NCI-H1417 treated with DMSO at 0.1 percent for 48 hours (cell line): ENCODE measurements around the gene PLCH1.

Experiments used
- DNase-seq: peaks from one replicate; lab custom pipeline; 2025; lab: John Stamatoyannopoulos, UW

Gene PLCH1

DNA sequence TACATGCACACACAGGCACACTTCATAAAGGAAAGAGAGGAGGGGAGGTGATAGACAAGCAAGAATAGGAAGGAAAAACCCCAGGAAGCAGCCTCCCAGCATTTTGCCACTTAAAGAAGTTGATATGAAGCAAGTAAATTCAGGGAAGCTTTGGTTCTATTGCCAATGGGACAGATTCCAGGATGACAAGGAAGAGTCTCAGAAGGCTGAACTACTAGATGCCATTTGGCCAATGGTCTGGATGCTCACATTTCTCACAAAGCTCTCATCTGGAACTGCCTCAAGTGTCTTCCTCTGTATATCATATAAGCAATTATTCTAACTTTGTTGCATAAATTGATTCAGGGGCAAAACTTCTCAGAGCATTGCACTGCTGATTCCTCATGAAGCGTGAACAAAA lies 372.6 kb downstream of the PLCH1 start:
- DNase-seq: no peak

- DNase-seq: no peak
Measured at GRCh38 chr3:155370764-155371503, 373.9 kb downstream of the PLCH1 start.

DNA sequence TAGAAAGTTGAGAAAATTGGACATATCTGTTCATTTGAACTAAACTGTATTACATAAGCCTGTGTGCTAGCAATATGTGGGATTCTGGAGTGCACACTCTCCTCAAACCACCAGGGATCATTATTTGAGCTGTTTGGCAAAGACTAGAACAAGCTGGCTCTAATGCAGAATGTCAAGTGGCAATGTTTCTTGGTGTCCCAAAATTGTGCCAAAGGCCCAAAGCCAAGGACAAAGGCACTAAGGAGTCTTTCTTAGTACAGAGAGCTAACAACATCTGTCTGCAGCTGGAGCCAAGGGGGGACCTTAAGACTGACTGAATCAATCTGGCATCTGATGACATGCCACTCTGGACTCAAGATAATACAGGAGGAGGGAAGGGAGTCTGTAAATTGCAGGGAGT lies 374.7 kb downstream of the PLCH1 start:
- DNase-seq: no peak

DNA sequence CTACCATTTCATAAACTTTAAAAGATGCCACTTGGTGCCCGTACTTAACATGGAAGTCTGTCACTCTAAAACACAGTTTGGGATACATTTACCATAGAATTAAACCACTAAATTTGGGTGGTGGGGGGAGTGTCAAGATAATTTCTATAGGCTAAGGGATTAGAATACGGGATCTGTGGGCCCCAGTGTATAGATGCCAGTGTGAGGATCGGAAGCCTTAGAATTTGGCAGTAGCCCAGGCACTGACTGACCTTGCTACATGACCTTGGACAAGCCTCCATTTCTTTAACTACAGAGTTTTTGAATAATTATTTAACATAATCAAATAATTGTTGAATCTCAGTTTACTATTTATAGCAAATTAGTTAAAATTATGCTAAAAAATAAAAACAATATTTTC lies 375.1 kb downstream of the PLCH1 start:
- DNase-seq: no peak

GRCh38 chr3:155369244-155369643 lies 375.6 kb downstream of the PLCH1 start:
- no peak for DNase-seq

DNA sequence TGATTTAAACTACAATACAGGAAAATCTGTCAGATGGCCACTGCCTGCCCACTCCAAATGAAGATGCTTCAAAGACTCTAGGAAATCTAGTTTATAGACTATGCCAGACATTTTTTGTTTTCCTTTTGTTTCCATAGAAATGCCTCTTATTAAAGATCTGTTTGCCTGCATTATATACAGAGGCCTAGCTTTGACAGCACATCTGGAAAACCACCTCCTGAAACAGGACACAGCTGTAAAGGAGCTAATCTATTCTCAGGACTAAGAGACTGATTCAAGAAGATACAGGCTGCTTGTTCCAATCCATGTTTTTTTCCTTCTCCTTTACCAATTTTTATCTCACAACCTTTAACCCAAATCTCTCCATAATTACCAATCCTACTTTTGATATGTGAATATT lies 376.1 kb downstream of the PLCH1 start:
- no peak for DNase-seq

- no peak for DNase-seq
Measured at GRCh38 chr3:155367506-155367905, 377.4 kb downstream of the PLCH1 start.

- no peak for DNase-seq
Measured at GRCh38 chr3:155365178-155365783, 379.6 kb downstream of the PLCH1 start.

- DNase-seq: no peak
Measured at GRCh38 chr3:155364492-155364891, 380.4 kb downstream of the PLCH1 start.

DNA sequence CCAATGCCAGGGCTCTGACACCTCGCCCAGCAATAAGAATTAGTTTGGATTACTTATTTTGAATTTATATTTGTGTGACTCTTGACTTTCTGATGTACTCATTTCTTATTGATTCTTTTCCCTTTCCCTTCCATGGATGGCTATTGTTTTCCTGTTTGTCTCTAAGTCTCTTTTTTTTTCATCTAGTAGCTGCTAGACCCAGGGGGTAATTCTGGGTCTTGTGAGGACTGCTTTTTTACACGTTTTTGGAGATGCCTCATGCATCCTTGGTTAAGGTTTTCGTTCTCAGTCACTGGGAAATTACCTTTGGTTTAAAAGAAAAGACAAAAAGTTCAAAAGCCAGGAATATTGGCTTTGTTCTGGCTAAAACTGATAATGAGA lies 381.2 kb downstream of the PLCH1 start:
- no peak for DNase-seq

DNA sequence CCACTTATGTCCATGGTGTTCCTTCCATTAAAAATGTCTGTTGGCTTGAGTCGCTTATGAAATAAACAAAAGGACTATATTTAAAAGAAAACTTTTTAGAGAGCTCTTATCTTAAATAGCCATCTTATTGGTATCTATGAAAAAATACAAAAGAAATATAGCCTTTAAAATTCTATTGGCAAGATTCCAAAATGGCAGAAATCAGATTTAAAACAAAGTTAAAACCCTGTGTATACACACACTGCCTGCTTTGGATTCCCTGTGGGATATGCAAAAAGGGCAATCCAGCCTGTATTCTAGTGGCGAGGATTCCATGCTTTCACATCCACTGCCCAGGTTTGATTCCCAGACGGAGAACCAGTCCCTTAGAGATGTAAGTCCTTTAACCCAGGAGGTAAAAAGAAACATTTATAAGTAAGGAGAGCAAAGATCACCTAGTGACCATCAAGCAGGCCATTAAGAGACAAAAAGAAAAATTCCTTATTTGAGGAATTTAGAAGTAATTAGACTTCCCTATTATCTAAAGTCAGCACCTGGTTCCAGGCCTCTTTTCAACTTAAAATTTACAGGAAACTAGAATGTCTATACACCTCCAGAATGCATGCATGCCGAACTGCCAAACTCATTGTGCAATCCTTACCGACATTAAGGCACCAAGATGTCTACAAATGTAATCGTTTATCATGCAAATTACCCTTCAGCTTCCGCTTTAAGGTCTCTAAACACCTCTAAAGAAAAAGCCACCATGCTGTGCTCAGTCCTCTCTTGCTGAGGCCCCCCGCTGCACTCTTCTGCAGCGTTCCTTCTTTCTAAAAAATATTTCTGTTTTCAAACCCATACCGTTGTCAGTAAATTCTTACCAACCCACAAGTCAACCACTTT lies 381.8 kb downstream of the PLCH1 start:
- no peak for DNase-seq

DNA sequence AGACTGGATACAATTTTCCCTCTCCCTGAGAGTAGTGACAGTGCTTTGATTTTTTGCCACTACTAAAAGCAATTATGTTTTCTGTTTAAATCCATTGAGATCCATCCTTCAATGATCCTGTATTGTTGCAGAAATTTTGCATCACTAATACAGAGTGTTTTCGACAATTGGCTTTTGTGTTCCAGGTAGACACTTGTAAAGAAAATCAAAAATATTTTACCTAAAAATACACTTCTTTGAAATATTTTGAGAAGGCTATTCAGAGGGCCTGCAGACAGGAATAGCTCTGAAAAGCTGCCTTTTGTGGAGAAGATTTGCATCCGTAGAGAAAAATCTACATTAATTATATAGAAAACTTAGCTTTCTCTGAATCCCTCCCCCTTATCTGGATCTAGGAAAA lies 384.6 kb downstream of the PLCH1 start:
- no peak for DNase-seq

DNA sequence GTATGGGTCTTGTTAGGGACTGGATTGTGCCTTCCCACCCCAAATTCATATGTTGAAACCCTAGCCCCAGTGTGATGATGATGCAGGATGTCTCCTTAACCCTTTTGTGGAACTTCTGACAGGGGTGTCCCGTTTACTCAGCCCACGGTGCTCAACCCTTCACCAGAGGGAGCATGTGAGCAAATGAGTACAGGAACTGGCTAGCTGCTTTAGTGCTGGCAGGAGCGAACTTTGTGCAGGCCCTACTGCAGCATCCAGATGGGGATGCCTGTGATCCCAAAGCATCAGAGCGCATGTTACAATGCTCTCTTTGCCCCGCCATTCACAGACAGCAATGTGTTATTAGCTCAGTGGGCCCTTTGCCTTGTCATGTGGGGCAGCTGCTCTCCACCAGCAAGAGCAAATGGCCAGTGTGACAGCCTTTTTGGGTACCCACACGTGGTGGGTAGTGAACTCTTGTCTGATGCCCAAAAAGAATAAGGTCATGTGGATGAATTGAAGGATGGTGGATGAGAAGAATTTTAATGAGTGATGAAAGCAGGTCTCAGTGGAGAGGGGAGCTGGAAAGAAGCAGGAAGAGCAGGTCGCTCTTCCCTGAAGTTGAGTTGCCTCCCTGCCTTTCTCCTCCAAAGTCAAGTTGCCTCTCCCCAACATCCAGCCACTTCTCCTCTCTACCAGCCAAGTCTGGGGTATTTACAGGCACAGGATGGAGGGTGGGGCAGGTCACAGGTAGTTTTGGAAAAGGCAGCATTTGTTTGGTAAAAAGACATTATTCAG lies 388.1 kb downstream of the PLCH1 start:
- no peak for DNase-seq

DNA sequence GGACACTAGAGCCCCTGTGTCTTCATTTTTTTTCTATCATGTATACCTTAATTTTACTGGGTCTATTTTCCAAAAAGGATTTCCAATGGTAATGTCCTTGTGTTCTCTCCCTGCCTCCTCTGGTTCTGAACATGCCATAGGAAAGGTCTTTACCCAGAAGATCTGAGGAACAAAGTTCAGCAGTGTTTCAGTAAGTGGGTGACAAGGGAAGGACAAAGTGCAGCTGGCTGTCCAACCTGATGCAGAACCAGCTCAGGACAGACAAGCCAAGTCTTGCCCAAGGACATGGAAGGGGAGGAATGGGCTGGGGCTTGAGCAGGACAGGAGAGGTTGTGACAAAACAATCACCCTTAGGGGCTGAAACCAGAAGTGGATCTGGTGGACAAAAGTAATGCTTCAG lies 390.2 kb downstream of the PLCH1 start:
- DNase-seq: no peak

- peak; percentile 59 for DNase-seq
Measured at GRCh38 chr3:155352900-155353490, 391.9 kb downstream of the PLCH1 start.

DNA sequence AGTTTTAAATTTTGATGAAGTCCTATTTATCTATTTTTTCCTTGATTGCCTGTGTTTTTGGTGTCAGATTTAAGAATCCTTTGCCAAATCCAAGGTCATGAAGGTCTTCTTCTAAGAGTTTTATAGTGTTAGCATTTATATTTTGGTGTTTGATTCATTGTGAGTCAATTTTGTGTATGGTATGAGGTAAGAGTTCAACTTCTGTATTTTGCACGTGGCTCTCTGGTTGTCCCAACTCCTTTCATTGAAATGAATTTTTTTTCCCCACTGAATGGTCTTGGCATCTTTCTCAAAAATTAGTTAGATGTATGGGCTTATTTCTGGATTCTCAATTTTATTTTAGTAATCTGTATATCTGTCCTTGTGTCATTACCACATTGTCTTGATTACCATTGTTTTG lies 394.3 kb downstream of the PLCH1 start:
- DNase-seq: no peak

- DNase-seq: no peak
Measured at GRCh38 chr3:155347901-155348300, 397.0 kb downstream of the PLCH1 start.

DNA sequence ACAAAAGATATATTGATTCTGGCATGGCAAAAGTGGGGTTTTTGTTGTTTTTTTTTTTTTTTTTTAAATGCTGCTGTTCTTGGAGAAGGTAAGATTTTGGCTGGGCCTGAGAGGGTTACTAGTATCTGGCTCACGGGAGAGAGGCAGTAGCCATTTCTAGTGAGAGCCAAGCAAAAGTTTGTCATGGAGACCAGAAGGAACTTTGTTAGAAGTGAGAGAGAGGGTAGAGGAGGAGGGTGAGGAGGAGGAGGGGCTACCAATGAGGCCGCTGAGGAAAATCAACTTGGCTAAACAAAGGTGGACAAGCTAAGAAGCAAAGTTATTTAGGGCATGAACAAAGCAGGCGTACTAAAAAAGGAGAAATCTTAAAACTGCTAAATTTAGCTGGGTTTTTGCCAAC lies 402.5 kb downstream of the PLCH1 start:
- no peak for DNase-seq

DNA sequence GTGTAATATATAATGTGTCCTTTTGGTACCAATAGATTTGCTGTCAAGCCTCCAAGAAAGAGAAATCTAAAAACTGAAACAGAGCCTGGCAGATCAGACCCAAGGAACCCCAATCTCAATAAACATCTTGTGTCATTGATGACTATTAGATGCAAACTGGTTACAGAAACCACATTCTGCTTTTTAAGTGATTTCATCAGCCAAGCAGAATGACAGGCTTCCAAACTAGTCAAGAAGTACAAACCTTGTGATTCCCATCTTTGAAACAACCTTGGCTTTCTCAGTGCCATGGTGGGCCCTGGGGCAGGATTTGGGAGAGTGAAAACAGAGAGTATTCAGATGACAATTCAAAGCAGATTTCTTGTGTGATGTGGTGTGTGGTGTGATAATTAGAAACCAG lies 405.8 kb downstream of the PLCH1 start:
- no peak for DNase-seq

DNA sequence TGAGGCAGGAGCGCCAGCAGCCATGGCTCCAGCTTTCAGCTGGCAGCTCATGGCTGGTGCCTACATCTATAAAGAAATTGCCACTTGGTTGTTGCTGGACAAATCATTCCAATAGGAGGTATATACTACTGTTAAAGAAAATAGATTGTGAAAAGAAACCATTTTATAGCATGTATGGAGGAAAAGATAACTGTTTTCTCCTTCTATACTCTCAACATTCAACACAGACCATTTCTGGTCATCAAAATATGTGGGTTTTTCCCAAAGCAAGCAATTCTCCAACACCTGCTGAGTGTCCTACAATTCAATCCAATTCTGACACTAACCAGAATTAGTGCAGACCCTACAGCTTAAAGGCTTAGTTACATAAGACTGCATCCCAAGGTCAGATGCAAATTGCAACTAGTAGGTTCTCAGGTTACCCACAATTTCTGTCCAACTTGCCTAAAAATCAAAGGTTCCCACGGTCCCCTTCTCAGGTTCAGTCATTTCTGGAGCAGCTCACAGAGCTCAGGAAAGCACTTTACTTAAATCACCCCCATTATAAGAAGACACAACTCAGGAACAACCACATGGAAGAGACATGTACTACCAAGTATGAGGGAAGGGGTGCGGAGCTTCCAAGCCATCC lies 409.0 kb downstream of the PLCH1 start:
- no peak for DNase-seq
